ENCODE data around the gene TRIM17. TPM values are rescaled to one million over a fixed set of nuclear protein-coding genes. Genes with fewer than 3 reads are reported as not detected.

The TRIM17 gene
- total and polyA plus RNA-seq, 2 experiments from 2014 or later, result 0.86 to 1.1 TPM

- H3K27me3 Mint-ChIP-seq (ENCODE audit: insufficient read depth, low read depth, poor library complexity), result peaks cover 18% of the 10 kb centered on the region
- peaks cover 7% of the 10 kb centered on the region; the same call in 1 of the 2 replicates for H3K4me1 ChIP-seq (ENCODE audit: insufficient read depth)
- no peaks in the 10 kb centered on the region for H4K20me1 ChIP-seq (replicated peaks; ENCODE audit: insufficient read depth)
- ATAC-seq (no peak), DNase-seq (ENCODE audit: low spot score) (no peak)
- H3K4me3 ChIP-seq, result no peak overlapping the region
- H3F3A ChIP-seq (replicated peaks; ENCODE audit: low read depth), result no peaks in the 10 kb centered on the region
- peaks cover 51% of the 10 kb centered on the region for H3K27me3 ChIP-seq (ENCODE audit: insufficient read depth)
- H3K79me2 ChIP-seq (replicated peaks; ENCODE audit: insufficient read depth), result no peaks in the 10 kb centered on the region
- no peak overlapping the region for H3K4me2 ChIP-seq
- H3K27ac Mint-ChIP-seq, result no peak overlapping the region
- H3K9me2 ChIP-seq (ENCODE audit: insufficient read depth), result no peaks in the 10 kb centered on the region
- H3K4me1 Mint-ChIP-seq, result peaks cover 27% of the 10 kb centered on the region
- no peaks in the 10 kb centered on the region for H3K36me3 ChIP-seq (ENCODE audit: insufficient read depth)
- H3K27ac ChIP-seq (ENCODE audit: low read depth), result no peak overlapping the region
- H3K36me3 Mint-ChIP-seq (ENCODE audit: low read depth), result 0 out of 3 replicates have a peak, but pooled peaks cover 3% of the 10 kb centered on the region
- H3K9me3 Mint-ChIP-seq, result peaks cover 4% of the 10 kb centered on the region; the same call in 1 of the 3 replicates
- TF ChIP-seq CTCF (conservative IDR thresholded peaks at IDR 0.05; ENCODE audit: low read depth in 2 of 2) (no peak), REST (IDR thresholded peaks at IDR 0.05; ENCODE audit: unreplicated experiment) (no peak), STAT1 (IDR thresholded peaks at IDR 0.05; ENCODE audit: unreplicated experiment) (no peak)
- no peak overlapping the region for H3K4me3 Mint-ChIP-seq
- no peak overlapping the region for H2AFZ ChIP-seq
Measured at GRCh38 chr1:228430243-228430642, 13.6 kb upstream of the TRIM17 start.

DNA sequence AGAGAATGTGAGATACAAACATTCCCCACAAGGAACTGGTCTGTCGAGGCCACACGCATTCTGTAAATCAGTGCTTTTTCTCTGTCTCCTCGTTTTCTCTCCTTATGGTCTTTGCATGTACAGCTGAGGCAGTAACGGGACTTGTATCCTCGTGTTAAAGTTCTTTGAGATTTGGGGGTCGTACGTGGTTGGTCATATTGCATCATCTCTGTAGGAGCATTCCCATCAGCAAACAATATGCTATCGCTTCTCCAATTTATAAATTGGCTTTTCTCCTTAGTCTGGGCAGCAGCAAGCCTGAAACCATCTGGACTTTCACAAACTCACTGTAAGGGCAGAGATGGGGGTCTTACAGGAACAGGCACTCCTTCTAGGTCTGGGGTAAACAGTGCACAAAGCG lies 13.0 kb upstream of the TRIM17 start:
- no peaks in the 10 kb centered on the region for H3K79me2 ChIP-seq (replicated peaks; ENCODE audit: insufficient read depth)
- H3K4me1 Mint-ChIP-seq, result peaks cover 26% of the 10 kb centered on the region
- TF ChIP-seq EZH2phosphoT487 (IDR thresholded peaks at IDR 0.05; ENCODE audit: unreplicated experiment), result no peak
- no peak for TF ChIP-seq ZNF462 (CRISPR knock-in tag; IDR thresholded peaks at IDR 0.05)
- no peak for TF ChIP-seq EZH2 (IDR thresholded peaks at IDR 0.05; ENCODE audit: low read depth, unreplicated experiment)
- TF ChIP-seq NANOG (IDR thresholded peaks at IDR 0.05; ENCODE audit: borderline replicate concordance), result no peak
- no peak for TF ChIP-seq CTCF (conservative IDR thresholded peaks at IDR 0.05; ENCODE audit: low read depth in 2 of 2)

More for the DNA sequence above, 13.0 kb upstream of the TRIM17 start:
- no peak overlapping the region for H3K4me3 ChIP-seq
- Mint-ChIP-seq H3K4me3 (no peak overlapping the region), H3K27me3 (ENCODE audit: insufficient read depth, low read depth, poor library complexity) (peaks cover 20% of the 10 kb centered on the region), H3K36me3 (ENCODE audit: low read depth) (0 out of 3 replicates have a peak, but pooled peaks cover 3% of the 10 kb centered on the region), H3K27ac (no peak overlapping the region), H3K9me3 (peaks cover 4% of the 10 kb centered on the region; the same call in 1 of the 3 replicates)
- no peak overlapping the region for H2AFZ ChIP-seq
- no peaks in the 10 kb centered on the region for H3F3A ChIP-seq (replicated peaks; ENCODE audit: low read depth)
- H3K4me2 ChIP-seq, result no peak overlapping the region
- H3K9me2 ChIP-seq (ENCODE audit: insufficient read depth), result no peaks in the 10 kb centered on the region
- no peak for ATAC-seq
- peaks cover 7% of the 10 kb centered on the region; the same call in 1 of the 2 replicates for H3K4me1 ChIP-seq (ENCODE audit: insufficient read depth)
- H3K27ac ChIP-seq (ENCODE audit: low read depth), result no peak overlapping the region
- no peak for DNase-seq (ENCODE audit: low spot score)
- H3K36me3 ChIP-seq (ENCODE audit: insufficient read depth), result no peaks in the 10 kb centered on the region
- peaks cover 48% of the 10 kb centered on the region for H3K27me3 ChIP-seq (ENCODE audit: insufficient read depth)
- H4K20me1 ChIP-seq (replicated peaks; ENCODE audit: insufficient read depth), result no peaks in the 10 kb centered on the region
